IMR-90 (cell line): ENCODE results near the gene NATD1. TPM values are rescaled to one million over a fixed set of nuclear protein-coding genes. Genes with fewer than 3 reads are reported as not detected.

ENCODE experiments used
- ATAC-seq: fragments of 200-7000 bp; cut with Tn5 transposase; 2 replicates; pipeline ENCODE4 v1.9.1; 2020; ENCODE audit warnings: low read depth, mild to moderate bottlenecking, moderate library complexity
- BruUV-seq: library from RNA; stranded (reverse); fragments of 400-500 nt; replicated peaks from 2 replicates; lab custom pipeline; 2021; lab: Mats Ljungman, UMichigan
- CTCF ChIA-PET: fragments of 300-600 bp; formaldehyde crosslinking; extraction: SDS; loops from one replicate; lab custom pipeline; 2021; ENCODE audit warnings: antibody characterized with exemption; lab: Yijun Ruan, JAX
- POLR2A ChIA-PET: fragments of 300-600 bp; sonication (Branson Sonifier 250); formaldehyde crosslinking; loops from one replicate; lab custom pipeline; 2022; ENCODE audit warnings: antibody characterized with exemption; ENCODE audit not compliant: unreplicated experiment; lab: Charles Lee
- DNase-seq: peaks from one replicate; pipeline ENCODE4 v3.0.0; 2013
- H2AFZ ChIP-seq: replicated peaks from 2 replicates; pipeline ENCODE3; 2013; ENCODE audit warnings: low read length, mild to moderate bottlenecking; ENCODE audit not compliant: poor library complexity
- H2AK5ac ChIP-seq: 2 replicates; pipeline ENCODE4 v1.6.1; 2013; ENCODE audit warnings: low read depth, low read length, inconsistent platforms
- H2AK9ac ChIP-seq: replicated peaks from 2 replicates; pipeline ENCODE3; 2013; ENCODE audit warnings: mild to moderate bottlenecking, low read depth, low read length, moderate library complexity; ENCODE audit not compliant: poor library complexity
- H2BK120ac ChIP-seq: 2 replicates; pipeline ENCODE4 v1.6.1; 2013; ENCODE audit warnings: low read depth, low read length, inconsistent platforms
- H2BK15ac ChIP-seq: 3 replicates; pipeline ENCODE4 v1.6.1; 2013; ENCODE audit warnings: low read depth, low read length, inconsistent platforms
- H2BK20ac ChIP-seq: 2 replicates; pipeline ENCODE4 v1.6.1; 2013; ENCODE audit warnings: low read depth, mild to moderate bottlenecking, inconsistent platforms, low read length, moderate library complexity
- H2BK5ac ChIP-seq: 2 replicates; pipeline ENCODE4 v1.6.1; 2013; ENCODE audit warnings: mild to moderate bottlenecking, low read depth, low read length, inconsistent platforms; ENCODE audit not compliant: poor library complexity, severe bottlenecking
- H3K14ac ChIP-seq: replicated peaks from 2 replicates; pipeline ENCODE4 v1.6.1; 2013; ENCODE audit warnings: low read depth, low read length, inconsistent platforms
- H3K18ac ChIP-seq: 2 replicates; pipeline ENCODE4 v1.6.1; 2013; ENCODE audit warnings: low read depth, low read length, control low read depth
- H3K23ac ChIP-seq: 2 replicates; pipeline ENCODE4 v1.6.1; 2013; ENCODE audit warnings: low read depth, low read length, inconsistent platforms
- H3K27ac ChIP-seq: 2 replicates; pipeline ENCODE4 v1.5.1; 2013; ENCODE audit warnings: mild to moderate bottlenecking, control low read depth, low read length; ENCODE audit not compliant: insufficient read depth
- H3K27me3 ChIP-seq: 2 replicates; pipeline ENCODE4 v1.6.1; 2013; ENCODE audit warnings: low read length; ENCODE audit not compliant: control insufficient read depth, insufficient read depth
- H3K36me3 ChIP-seq: 2 replicates; pipeline ENCODE4 v1.6.1; 2013; ENCODE audit warnings: low read length, mixed read lengths; ENCODE audit not compliant: control insufficient read depth, insufficient read depth
- H3K4ac ChIP-seq: 2 replicates; pipeline ENCODE4 v1.6.1; 2013; ENCODE audit warnings: low read depth, low read length, inconsistent platforms
- H3K4me1 ChIP-seq: 2 replicates; pipeline ENCODE4 v1.6.1; 2013; ENCODE audit warnings: low read length, mixed read lengths; ENCODE audit not compliant: control insufficient read depth, insufficient read depth
- H3K4me2 ChIP-seq: 2 replicates; pipeline ENCODE4 v1.6.1; 2013; ENCODE audit warnings: low read depth, mild to moderate bottlenecking, control low read depth, low read length, moderate library complexity
- H3K4me3 ChIP-seq: 2 replicates; pipeline ENCODE4 v1.5.1; 2013; ENCODE audit warnings: low read depth, mild to moderate bottlenecking, control low read depth, low read length, moderate library complexity; ENCODE audit not compliant: insufficient read depth
- H3K56ac ChIP-seq: 2 replicates; pipeline ENCODE4 v1.6.1; 2013; ENCODE audit warnings: low read length, inconsistent platforms; ENCODE audit not compliant: insufficient read depth; ENCODE audit errors: extremely low read depth
- H3K79me1 ChIP-seq, 2 experiments: 2 replicates each; pipeline ENCODE4 v1.6.1; 2013; ENCODE audit warnings: low read length in 2 of 2, inconsistent platforms in 1 of 2, low read depth in 1 of 2
- H3K9ac ChIP-seq: 2 replicates; pipeline ENCODE4 v1.6.1; 2013; ENCODE audit warnings: low read depth, low read length, control low read depth
- H3K9me1 ChIP-seq: 2 replicates; pipeline ENCODE4 v1.6.1; 2013; ENCODE audit warnings: low read length, inconsistent platforms; ENCODE audit not compliant: insufficient read depth
- H3K9me3 ChIP-seq: 2 replicates; pipeline ENCODE4 v1.6.1; 2013; ENCODE audit warnings: low read length; ENCODE audit not compliant: control insufficient read depth, insufficient read depth
- H4K20me1 ChIP-seq: 2 replicates; pipeline ENCODE4 v1.6.1; 2013; ENCODE audit warnings: low read length, inconsistent platforms; ENCODE audit not compliant: insufficient read depth
- H4K5ac ChIP-seq: 2 replicates; pipeline ENCODE4 v1.6.1; 2013; ENCODE audit warnings: mild to moderate bottlenecking, low read depth, low read length, control low read depth
- H4K8ac ChIP-seq, 2 experiments: 2 replicates each; pipeline ENCODE4 v1.6.1; 2013; ENCODE audit warnings: low read depth in 2 of 2, low read length in 2 of 2, control low read depth in 1 of 2, inconsistent platforms in 1 of 2
- H4K91ac ChIP-seq: 2 replicates; pipeline ENCODE4 v1.6.1; 2013; ENCODE audit warnings: low read depth, low read length, inconsistent platforms; ENCODE audit not compliant: insufficient read depth
- CEBPB ChIP-seq: IDR thresholded peaks from 2 replicates; pipeline ENCODE4 v1.6.1; 2012; ENCODE audit warnings: low read depth, low read length, improper control_type of control experiment
- CHD1 ChIP-seq: IDR thresholded peaks from 2 replicates; pipeline ENCODE4 v1.6.1; 2012; ENCODE audit warnings: low read depth, low read length, improper control_type of control experiment
- FOS ChIP-seq: fragments of 150-350 bp; IDR thresholded peaks from 2 replicates; pipeline ENCODE4 v1.6.1; 2016; ENCODE audit warnings: low read depth, low read length
- MAFK ChIP-seq: IDR thresholded peaks from 2 replicates; pipeline ENCODE4 v1.6.1; 2012; ENCODE audit warnings: low read depth, low read length, improper control_type of control experiment
- POLR2A ChIP-seq: IDR thresholded peaks from 2 replicates; pipeline ENCODE4 v1.6.1; 2012; ENCODE audit warnings: mild to moderate bottlenecking, low read depth, low read length
- RCOR1 ChIP-seq: IDR thresholded peaks from 2 replicates; pipeline ENCODE4 v1.6.1; 2012; ENCODE audit warnings: mild to moderate bottlenecking, low read length, improper control_type of control experiment; ENCODE audit not compliant: insufficient replicate concordance
- SMC3 ChIP-seq: fragments of 150-350 bp; IDR thresholded peaks from 2 replicates; pipeline ENCODE4 v1.6.1; 2016; ENCODE audit warnings: low read depth, mild to moderate bottlenecking, antibody characterized with exemption, low read length, moderate library complexity
- WGBS, 2 experiments: methylation state at CpG; one replicate each; pipeline versions ENCODE4 v1.1.5 to v1.1.7; 2013; ENCODE audit warnings: missing lambda C conversion rate in 2 of 2; ENCODE audit not compliant: insufficient read length in 1 of 2; ENCODE audit errors: extremely low coverage in 2 of 2; 5-methylcytosine and 5-hydroxymethylcytosine counted together
- dilution Hi-C: fragments of 300-500 bp; cut with HindIII; formaldehyde crosslinking; loops from one replicate; pipeline ENCODE4 v1.14.3; 2018; ENCODE audit warnings: low sequenced_read_pairs; ENCODE audit not compliant: unreplicated experiment
- in situ Hi-C: fragments of 300-500 bp; cut with MboI; formaldehyde crosslinking; loops from 3 replicates; pipeline ENCODE4 v1.14.3; 2019; ENCODE audit warnings: low sequenced_read_pairs, inconsistent platforms, mixed read lengths
- intact Hi-C: fragments of 100-400 bp; cut with micrococcal nuclease; formaldehyde crosslinking; loops from 2 replicates; pipeline ENCODE4 v1.10.0; 2022
- polyA plus RNA-seq, 3 experiments: library from polyadenylated mRNA; depleted of rRNA; stranded (reverse); fragments of >200 nt; gene quantifications; 2 replicates each; pipeline ENCODE4 v1.2.3, GENCODE V29; 2012; ENCODE audit warnings: low replicate concordance in 1 of 3
- total RNA-seq: library from RNA; depleted of rRNA; stranded (reverse); fragments of >200 nt; gene quantifications from 2 replicates; pipeline ENCODE4 v1.2.3, GENCODE V29; 2012
- TF ChIP-seq, protein P1 (sequence below): fragments of 150-350 bp; IDR thresholded peaks from 2 replicates; pipeline ENCODE4 v1.6.1; 2017; ENCODE audit warnings: mild to moderate bottlenecking, antibody characterized with exemption, low read length, low read depth

Gene NATD1
- total and polyA plus RNA-seq, 2 of the 4 experiments (the other 2 are of a cell fraction), result 0.90 to 4.3 TPM

DNA sequence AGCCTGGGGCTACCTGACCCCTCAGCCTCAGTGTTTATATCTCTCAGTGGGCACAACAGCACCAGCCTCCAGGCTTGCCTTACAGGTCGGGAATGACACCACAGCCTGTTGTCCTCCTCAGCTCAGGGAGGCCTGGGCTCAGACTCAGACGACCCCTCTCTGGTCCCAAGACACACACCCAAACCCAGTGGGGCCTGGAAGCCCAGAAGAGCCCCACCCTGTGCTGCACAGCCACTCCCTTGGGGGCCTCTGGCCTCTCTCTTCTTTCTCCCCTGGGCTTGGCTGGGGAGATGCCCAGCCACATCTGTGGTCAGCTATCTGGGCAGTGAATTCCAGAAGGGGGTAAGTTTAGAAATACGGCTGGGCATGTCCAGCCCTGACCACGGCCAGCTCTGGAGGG, 2.4 kb downstream of the NATD1 start:
- Histone ChIP-seq H3K9me3 (no peaks in the 10 kb centered on the region), H4K91ac (no peak overlapping the region), H4K8ac (no peak overlapping the region), H2BK5ac (no peak overlapping the region), H3K27me3 (no peaks in the 10 kb centered on the region), H3K14ac (no peak overlapping the region), H3K36me3 (no peaks in the 10 kb centered on the region), H3K4me2 (no peak overlapping the region), H2BK15ac (no peak overlapping the region), H2AFZ (no peak overlapping the region), H4K20me1 (peaks cover 11% of the 10 kb centered on the region; the same call in 1 of the 2 replicates), H3K27ac (no peak overlapping the region), H3K79me1 (peaks cover 4 to 17% of the 10 kb centered on the region in 2 experiments), H3K23ac (0 out of 2 replicates have a peak overlapping the region, but pooled peaks have one; percentile 47), H3K4me3 (no peak overlapping the region), H4K5ac (no peak overlapping the region), H3K4ac (no peak overlapping the region), H2BK20ac (no peak overlapping the region), H2AK5ac (no peak overlapping the region), H3K9ac (no peak overlapping the region), H3K9me1 (no peaks in the 10 kb centered on the region; the same call in 1 of the 2 replicates), H2BK120ac (no peak overlapping the region), H3K18ac (no peak overlapping the region), H3K56ac (no peak overlapping the region), H2AK9ac (peak overlapping the region; percentile 80), H3K4me1 (peaks cover 6% of the 10 kb centered on the region)
- dilution Hi-C loops (no loop called here), in situ Hi-C loops (no loop called here), intact Hi-C loops (loop anchor here (5.0 kb wide), 1 partner anchor 124 kb away; the partner anchor contains the start of gene DHRS7B)
- POLR2A ChIA-PET, result interaction anchor here (0.7 kb wide), 1 partner anchor 9 kb away, joined by 7 read pairs; no protein-coding TSS in a partner anchor
- CTCF ChIA-PET, result no interaction called here
- no CpG with 5 or more reads among the region's 4 CpGs for WGBS, 2 experiments
- no peak for TF ChIP-seq FOS
- TF ChIP-seq MAFK, result no peak
- no peak for TF ChIP-seq RCOR1
- TF ChIP-seq CHD1, result no peak
- TF ChIP-seq POLR2A, result no peak
- no peak for TF ChIP-seq SMC3
- TF ChIP-seq CEBPB, result no peak
- TF ChIP-seq, protein P1, sequence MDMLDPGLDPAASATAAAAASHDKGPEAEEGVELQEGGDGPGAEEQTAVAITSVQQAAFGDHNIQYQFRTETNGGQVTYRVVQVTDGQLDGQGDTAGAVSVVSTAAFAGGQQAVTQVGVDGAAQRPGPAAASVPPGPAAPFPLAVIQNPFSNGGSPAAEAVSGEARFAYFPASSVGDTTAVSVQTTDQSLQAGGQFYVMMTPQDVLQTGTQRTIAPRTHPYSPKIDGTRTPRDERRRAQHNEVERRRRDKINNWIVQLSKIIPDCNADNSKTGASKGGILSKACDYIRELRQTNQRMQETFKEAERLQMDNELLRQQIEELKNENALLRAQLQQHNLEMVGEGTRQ, result no peak
- DNase-seq (no peak), ATAC-seq (no peak)
- no TSS peak for BruUV-seq
